ENCODE measurements around the gene RNF166.

- TF ChIP-seq CTCF (IDR thresholded peaks at IDR 0.05; ENCODE audit: low read depth, low read length, poor library complexity, severe bottlenecking) (no peak), EZH2phosphoT487 (IDR thresholded peaks at IDR 0.05; ENCODE audit: borderline replicate concordance, low read length) (no peak)
Observed at GRCh38 chr16:88716201-88716600, 10.0 kb upstream of the RNF166 start.

Data from DOHH2 (cell line).